IMR-90 (cell line): Measurements from ENCODE around the gene MARF1. TPM values are rescaled to one million over a fixed set of nuclear protein-coding genes. Genes with fewer than 3 reads are reported as not detected.

Experiments
- ATAC-seq: fragments of 200-7000 bp; cut with Tn5 transposase; 2 replicates; pipeline ENCODE4 v1.9.1; 2020; ENCODE audit warnings: low read depth, mild to moderate bottlenecking, moderate library complexity
- BruUV-seq: library from RNA; stranded (reverse); fragments of 400-500 nt; replicated peaks from 2 replicates; lab custom pipeline; 2021; lab: Mats Ljungman, UMichigan
- CTCF ChIA-PET: fragments of 300-600 bp; formaldehyde crosslinking; extraction: SDS; loops from one replicate; lab custom pipeline; 2021; ENCODE audit warnings: antibody characterized with exemption; lab: Yijun Ruan, JAX
- POLR2A ChIA-PET: fragments of 300-600 bp; sonication (Branson Sonifier 250); formaldehyde crosslinking; loops from one replicate; lab custom pipeline; 2022; ENCODE audit warnings: antibody characterized with exemption; ENCODE audit not compliant: unreplicated experiment; lab: Charles Lee
- DNase-seq: peaks from one replicate; pipeline ENCODE4 v3.0.0; 2013
- H2AFZ ChIP-seq: replicated peaks from 2 replicates; pipeline ENCODE3; 2013; ENCODE audit warnings: low read length, mild to moderate bottlenecking; ENCODE audit not compliant: poor library complexity
- H2AK5ac ChIP-seq: 2 replicates; pipeline ENCODE4 v1.6.1; 2013; ENCODE audit warnings: low read depth, low read length, inconsistent platforms
- H2AK9ac ChIP-seq: replicated peaks from 2 replicates; pipeline ENCODE3; 2013; ENCODE audit warnings: mild to moderate bottlenecking, low read depth, low read length, moderate library complexity; ENCODE audit not compliant: poor library complexity
- H2BK120ac ChIP-seq: 2 replicates; pipeline ENCODE4 v1.6.1; 2013; ENCODE audit warnings: low read depth, low read length, inconsistent platforms
- H2BK15ac ChIP-seq: 3 replicates; pipeline ENCODE4 v1.6.1; 2013; ENCODE audit warnings: low read depth, low read length, inconsistent platforms
- H2BK20ac ChIP-seq: 2 replicates; pipeline ENCODE4 v1.6.1; 2013; ENCODE audit warnings: low read depth, mild to moderate bottlenecking, inconsistent platforms, low read length, moderate library complexity
- H2BK5ac ChIP-seq: 2 replicates; pipeline ENCODE4 v1.6.1; 2013; ENCODE audit warnings: mild to moderate bottlenecking, low read depth, low read length, inconsistent platforms; ENCODE audit not compliant: poor library complexity, severe bottlenecking
- H3K14ac ChIP-seq: replicated peaks from 2 replicates; pipeline ENCODE4 v1.6.1; 2013; ENCODE audit warnings: low read depth, low read length, inconsistent platforms
- H3K18ac ChIP-seq: 2 replicates; pipeline ENCODE4 v1.6.1; 2013; ENCODE audit warnings: low read depth, low read length, control low read depth
- H3K23ac ChIP-seq: 2 replicates; pipeline ENCODE4 v1.6.1; 2013; ENCODE audit warnings: low read depth, low read length, inconsistent platforms
- H3K27ac ChIP-seq: 2 replicates; pipeline ENCODE4 v1.5.1; 2013; ENCODE audit warnings: mild to moderate bottlenecking, control low read depth, low read length; ENCODE audit not compliant: insufficient read depth
- H3K27me3 ChIP-seq: 2 replicates; pipeline ENCODE4 v1.6.1; 2013; ENCODE audit warnings: low read length; ENCODE audit not compliant: control insufficient read depth, insufficient read depth
- H3K36me3 ChIP-seq: 2 replicates; pipeline ENCODE4 v1.6.1; 2013; ENCODE audit warnings: low read length, mixed read lengths; ENCODE audit not compliant: control insufficient read depth, insufficient read depth
- H3K4ac ChIP-seq: 2 replicates; pipeline ENCODE4 v1.6.1; 2013; ENCODE audit warnings: low read depth, low read length, inconsistent platforms
- H3K4me1 ChIP-seq: 2 replicates; pipeline ENCODE4 v1.6.1; 2013; ENCODE audit warnings: low read length, mixed read lengths; ENCODE audit not compliant: control insufficient read depth, insufficient read depth
- H3K4me2 ChIP-seq: 2 replicates; pipeline ENCODE4 v1.6.1; 2013; ENCODE audit warnings: low read depth, mild to moderate bottlenecking, control low read depth, low read length, moderate library complexity
- H3K4me3 ChIP-seq: 2 replicates; pipeline ENCODE4 v1.5.1; 2013; ENCODE audit warnings: low read depth, mild to moderate bottlenecking, control low read depth, low read length, moderate library complexity; ENCODE audit not compliant: insufficient read depth
- H3K56ac ChIP-seq: 2 replicates; pipeline ENCODE4 v1.6.1; 2013; ENCODE audit warnings: low read length, inconsistent platforms; ENCODE audit not compliant: insufficient read depth; ENCODE audit errors: extremely low read depth
- H3K79me1 ChIP-seq, 2 experiments: 2 replicates each; pipeline ENCODE4 v1.6.1; 2013; ENCODE audit warnings: low read length in 2 of 2, inconsistent platforms in 1 of 2, low read depth in 1 of 2
- H3K9ac ChIP-seq: 2 replicates; pipeline ENCODE4 v1.6.1; 2013; ENCODE audit warnings: low read depth, low read length, control low read depth
- H3K9me1 ChIP-seq: 2 replicates; pipeline ENCODE4 v1.6.1; 2013; ENCODE audit warnings: low read length, inconsistent platforms; ENCODE audit not compliant: insufficient read depth
- H3K9me3 ChIP-seq: 2 replicates; pipeline ENCODE4 v1.6.1; 2013; ENCODE audit warnings: low read length; ENCODE audit not compliant: control insufficient read depth, insufficient read depth
- H4K20me1 ChIP-seq: 2 replicates; pipeline ENCODE4 v1.6.1; 2013; ENCODE audit warnings: low read length, inconsistent platforms; ENCODE audit not compliant: insufficient read depth
- H4K5ac ChIP-seq: 2 replicates; pipeline ENCODE4 v1.6.1; 2013; ENCODE audit warnings: mild to moderate bottlenecking, low read depth, low read length, control low read depth
- H4K8ac ChIP-seq, 2 experiments: 2 replicates each; pipeline ENCODE4 v1.6.1; 2013; ENCODE audit warnings: low read depth in 2 of 2, low read length in 2 of 2, control low read depth in 1 of 2, inconsistent platforms in 1 of 2
- H4K91ac ChIP-seq: 2 replicates; pipeline ENCODE4 v1.6.1; 2013; ENCODE audit warnings: low read depth, low read length, inconsistent platforms; ENCODE audit not compliant: insufficient read depth
- BHLHE40 ChIP-seq: fragments of 150-350 bp; IDR thresholded peaks from 2 replicates; pipeline ENCODE4 v1.6.1; 2016; ENCODE audit warnings: mild to moderate bottlenecking, low read depth, low read length
- CEBPB ChIP-seq: IDR thresholded peaks from 2 replicates; pipeline ENCODE4 v1.6.1; 2012; ENCODE audit warnings: low read depth, low read length, improper control_type of control experiment
- CHD1 ChIP-seq: IDR thresholded peaks from 2 replicates; pipeline ENCODE4 v1.6.1; 2012; ENCODE audit warnings: low read depth, low read length, improper control_type of control experiment
- FOS ChIP-seq: fragments of 150-350 bp; IDR thresholded peaks from 2 replicates; pipeline ENCODE4 v1.6.1; 2016; ENCODE audit warnings: low read depth, low read length
- MAZ ChIP-seq: IDR thresholded peaks from 2 replicates; pipeline ENCODE4 v1.6.1; 2012; ENCODE audit warnings: low read depth, mild to moderate bottlenecking, low read length, improper control_type of control experiment, moderate library complexity, borderline replicate concordance
- NFE2L2 ChIP-seq: fragments of 150-350 bp; IDR thresholded peaks from 2 replicates; pipeline ENCODE4 v1.6.1; 2016; ENCODE audit warnings: low read depth, mild to moderate bottlenecking, low read length
- POLR2A ChIP-seq: IDR thresholded peaks from 2 replicates; pipeline ENCODE4 v1.6.1; 2012; ENCODE audit warnings: mild to moderate bottlenecking, low read depth, low read length
- RAD21 ChIP-seq: IDR thresholded peaks from 2 replicates; pipeline ENCODE4 v1.6.1; 2012; ENCODE audit warnings: low read length, improper control_type of control experiment
- RCOR1 ChIP-seq: IDR thresholded peaks from 2 replicates; pipeline ENCODE4 v1.6.1; 2012; ENCODE audit warnings: mild to moderate bottlenecking, low read length, improper control_type of control experiment; ENCODE audit not compliant: insufficient replicate concordance
- RFX5 ChIP-seq: IDR thresholded peaks from 2 replicates; pipeline ENCODE4 v1.8.0; 2012; ENCODE audit warnings: low read depth, mild to moderate bottlenecking, low read length, moderate library complexity
- SMC3 ChIP-seq: fragments of 150-350 bp; IDR thresholded peaks from 2 replicates; pipeline ENCODE4 v1.6.1; 2016; ENCODE audit warnings: low read depth, mild to moderate bottlenecking, antibody characterized with exemption, low read length, moderate library complexity
- WGBS, 2 experiments: methylation state at CpG; one replicate each; pipeline versions ENCODE4 v1.1.5 to v1.1.7; 2013; ENCODE audit warnings: missing lambda C conversion rate in 2 of 2; ENCODE audit not compliant: insufficient read length in 1 of 2; ENCODE audit errors: extremely low coverage in 2 of 2; 5-methylcytosine and 5-hydroxymethylcytosine counted together
- dilution Hi-C: fragments of 300-500 bp; cut with HindIII; formaldehyde crosslinking; loops from one replicate; pipeline ENCODE4 v1.14.3; 2018; ENCODE audit warnings: low sequenced_read_pairs; ENCODE audit not compliant: unreplicated experiment
- in situ Hi-C: fragments of 300-500 bp; cut with MboI; formaldehyde crosslinking; loops from 3 replicates; pipeline ENCODE4 v1.14.3; 2019; ENCODE audit warnings: low sequenced_read_pairs, inconsistent platforms, mixed read lengths
- intact Hi-C: fragments of 100-400 bp; cut with micrococcal nuclease; formaldehyde crosslinking; loops from 2 replicates; pipeline ENCODE4 v1.10.0; 2022
- polyA plus RNA-seq, 3 experiments: library from polyadenylated mRNA; depleted of rRNA; stranded (reverse); fragments of >200 nt; gene quantifications; 2 replicates each; pipeline ENCODE4 v1.2.3, GENCODE V29; 2012; ENCODE audit warnings: low replicate concordance in 1 of 3
- total RNA-seq: library from RNA; depleted of rRNA; stranded (reverse); fragments of >200 nt; gene quantifications from 2 replicates; pipeline ENCODE4 v1.2.3, GENCODE V29; 2012
- TF ChIP-seq, protein P1 (sequence below): fragments of 150-350 bp; IDR thresholded peaks from 2 replicates; pipeline ENCODE4 v1.6.1; 2017; ENCODE audit warnings: mild to moderate bottlenecking, antibody characterized with exemption, low read length, low read depth
- TF ChIP-seq, protein P2 (sequence below): conservative IDR thresholded peaks from 2 replicates; pipeline ENCODE4 v1.5.1; 2012; ENCODE audit warnings: mild to moderate bottlenecking, low read depth, low read length, improper control_type of control experiment
- TF ChIP-seq, protein P3 (sequence below): fragments of 150-350 bp; IDR thresholded peaks from 2 replicates; pipeline ENCODE4 v1.6.1; 2016; ENCODE audit warnings: low read depth, mild to moderate bottlenecking, low read length, moderate library complexity, borderline replicate concordance

MARF1 gene
- total and polyA plus RNA-seq, 2 of the 4 experiments (the other 2 are of a cell fraction) = 9.0 to 12.9 TPM

DNA sequence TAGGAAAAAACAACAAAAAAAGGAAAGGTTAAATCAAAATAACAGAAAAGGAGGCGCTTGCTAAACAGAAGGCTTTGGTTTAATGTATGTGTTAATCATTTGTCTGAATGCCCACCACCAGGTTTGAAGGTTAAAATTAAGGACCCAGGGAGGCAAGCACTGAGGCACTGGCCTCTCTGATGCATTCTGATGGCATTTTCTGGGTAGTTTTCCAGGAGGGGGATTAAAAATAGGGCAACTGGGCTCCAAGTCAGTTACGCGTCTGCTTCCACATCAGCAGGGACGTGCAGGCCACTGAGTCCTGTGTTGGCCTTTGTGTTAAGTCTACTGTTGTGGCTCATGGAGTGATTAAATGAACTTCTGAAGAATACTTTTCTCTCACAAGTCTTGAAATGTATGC lies 26.9 kb downstream of the MARF1 start:
- H2BK15ac ChIP-seq = no peak overlapping the region
- H3K56ac ChIP-seq = no peak overlapping the region
- peaks cover 24% of the 10 kb centered on the region for H3K9me1 ChIP-seq
- POLR2A ChIA-PET = no interaction called here
- peaks cover 9% of the 10 kb centered on the region for H3K4me1 ChIP-seq
- H2BK20ac ChIP-seq = no peak overlapping the region
- H3K9ac ChIP-seq = no peak overlapping the region
- TF ChIP-seq, protein P1, sequence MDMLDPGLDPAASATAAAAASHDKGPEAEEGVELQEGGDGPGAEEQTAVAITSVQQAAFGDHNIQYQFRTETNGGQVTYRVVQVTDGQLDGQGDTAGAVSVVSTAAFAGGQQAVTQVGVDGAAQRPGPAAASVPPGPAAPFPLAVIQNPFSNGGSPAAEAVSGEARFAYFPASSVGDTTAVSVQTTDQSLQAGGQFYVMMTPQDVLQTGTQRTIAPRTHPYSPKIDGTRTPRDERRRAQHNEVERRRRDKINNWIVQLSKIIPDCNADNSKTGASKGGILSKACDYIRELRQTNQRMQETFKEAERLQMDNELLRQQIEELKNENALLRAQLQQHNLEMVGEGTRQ = no peak
- TF ChIP-seq RFX5 = no peak
- TF ChIP-seq, protein P2, sequence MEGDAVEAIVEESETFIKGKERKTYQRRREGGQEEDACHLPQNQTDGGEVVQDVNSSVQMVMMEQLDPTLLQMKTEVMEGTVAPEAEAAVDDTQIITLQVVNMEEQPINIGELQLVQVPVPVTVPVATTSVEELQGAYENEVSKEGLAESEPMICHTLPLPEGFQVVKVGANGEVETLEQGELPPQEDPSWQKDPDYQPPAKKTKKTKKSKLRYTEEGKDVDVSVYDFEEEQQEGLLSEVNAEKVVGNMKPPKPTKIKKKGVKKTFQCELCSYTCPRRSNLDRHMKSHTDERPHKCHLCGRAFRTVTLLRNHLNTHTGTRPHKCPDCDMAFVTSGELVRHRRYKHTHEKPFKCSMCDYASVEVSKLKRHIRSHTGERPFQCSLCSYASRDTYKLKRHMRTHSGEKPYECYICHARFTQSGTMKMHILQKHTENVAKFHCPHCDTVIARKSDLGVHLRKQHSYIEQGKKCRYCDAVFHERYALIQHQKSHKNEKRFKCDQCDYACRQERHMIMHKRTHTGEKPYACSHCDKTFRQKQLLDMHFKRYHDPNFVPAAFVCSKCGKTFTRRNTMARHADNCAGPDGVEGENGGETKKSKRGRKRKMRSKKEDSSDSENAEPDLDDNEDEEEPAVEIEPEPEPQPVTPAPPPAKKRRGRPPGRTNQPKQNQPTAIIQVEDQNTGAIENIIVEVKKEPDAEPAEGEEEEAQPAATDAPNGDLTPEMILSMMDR = no peak
- TF ChIP-seq BHLHE40 = no peak
- no peak for TF ChIP-seq CEBPB
- TF ChIP-seq SMC3 = no peak
- TF ChIP-seq RAD21 = no peak
- no peak for TF ChIP-seq FOS
- no peak for TF ChIP-seq NFE2L2
- TF ChIP-seq, protein P3, sequence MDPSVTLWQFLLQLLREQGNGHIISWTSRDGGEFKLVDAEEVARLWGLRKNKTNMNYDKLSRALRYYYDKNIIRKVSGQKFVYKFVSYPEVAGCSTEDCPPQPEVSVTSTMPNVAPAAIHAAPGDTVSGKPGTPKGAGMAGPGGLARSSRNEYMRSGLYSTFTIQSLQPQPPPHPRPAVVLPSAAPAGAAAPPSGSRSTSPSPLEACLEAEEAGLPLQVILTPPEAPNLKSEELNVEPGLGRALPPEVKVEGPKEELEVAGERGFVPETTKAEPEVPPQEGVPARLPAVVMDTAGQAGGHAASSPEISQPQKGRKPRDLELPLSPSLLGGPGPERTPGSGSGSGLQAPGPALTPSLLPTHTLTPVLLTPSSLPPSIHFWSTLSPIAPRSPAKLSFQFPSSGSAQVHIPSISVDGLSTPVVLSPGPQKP = no peak
- TF ChIP-seq RCOR1 = no peak
- TF ChIP-seq CHD1 = no peak
- TF ChIP-seq MAZ = no peak
- no peak for TF ChIP-seq POLR2A
- H3K4me2 ChIP-seq = no peak overlapping the region
- H2AK9ac ChIP-seq = no peak overlapping the region
- BruUV-seq = no TSS peak
- H3K79me1 ChIP-seq = peaks cover 0 to 15% of the 10 kb centered on the region in 2 experiments; a peak in 2 of 4 replicates
- in situ Hi-C loops (no loop called here), dilution Hi-C loops (no loop called here), intact Hi-C loops (no loop called here)
- no peak for DNase-seq
- H2BK5ac ChIP-seq = no peak overlapping the region
- CTCF ChIA-PET = no interaction called here
- no peak for ATAC-seq
- H4K8ac ChIP-seq = no peak overlapping the region
- H4K5ac ChIP-seq = no peak overlapping the region
- H3K27ac ChIP-seq = no peak overlapping the region
- no peaks in the 10 kb centered on the region for H3K27me3 ChIP-seq
- no peak overlapping the region for H2BK120ac ChIP-seq
- H3K4ac ChIP-seq = no peak overlapping the region
- no peak overlapping the region for H3K23ac ChIP-seq
- no peak overlapping the region for H3K4me3 ChIP-seq
- H3K18ac ChIP-seq = no peak overlapping the region
- H4K91ac ChIP-seq = no peak overlapping the region
- H3K36me3 ChIP-seq = peaks cover 45% of the 10 kb centered on the region
- no peak overlapping the region for H2AFZ ChIP-seq
- no peak overlapping the region for H2AK5ac ChIP-seq
- no peaks in the 10 kb centered on the region for H3K9me3 ChIP-seq
- WGBS, 2 experiments = no CpG with 5 or more reads among the region's 4 CpGs
- H3K14ac ChIP-seq = no peak overlapping the region
- H4K20me1 ChIP-seq = no peaks in the 10 kb centered on the region
